Stimulated activated CD4-positive, alpha-beta T cell treated with anti-CD3 and anti-CD28 coated beads, Interleukin-2, amount 100 ng/mL, for 4 hours (primary cell): Measurements from ENCODE around the gene CCNO.

Source experiments
- DNase-seq: peaks from one replicate; pipeline ENCODE4 v3.0.0-alpha.2; 2020; ENCODE audit warnings: low read depth

The CCNO gene, protein sequence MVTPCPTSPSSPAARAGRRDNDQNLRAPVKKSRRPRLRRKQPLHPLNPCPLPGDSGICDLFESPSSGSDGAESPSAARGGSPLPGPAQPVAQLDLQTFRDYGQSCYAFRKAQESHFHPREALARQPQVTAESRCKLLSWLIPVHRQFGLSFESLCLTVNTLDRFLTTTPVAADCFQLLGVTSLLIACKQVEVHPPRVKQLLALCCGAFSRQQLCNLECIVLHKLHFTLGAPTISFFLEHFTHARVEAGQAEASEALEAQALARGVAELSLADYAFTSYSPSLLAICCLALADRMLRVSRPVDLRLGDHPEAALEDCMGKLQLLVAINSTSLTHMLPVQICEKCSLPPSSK

DNA sequence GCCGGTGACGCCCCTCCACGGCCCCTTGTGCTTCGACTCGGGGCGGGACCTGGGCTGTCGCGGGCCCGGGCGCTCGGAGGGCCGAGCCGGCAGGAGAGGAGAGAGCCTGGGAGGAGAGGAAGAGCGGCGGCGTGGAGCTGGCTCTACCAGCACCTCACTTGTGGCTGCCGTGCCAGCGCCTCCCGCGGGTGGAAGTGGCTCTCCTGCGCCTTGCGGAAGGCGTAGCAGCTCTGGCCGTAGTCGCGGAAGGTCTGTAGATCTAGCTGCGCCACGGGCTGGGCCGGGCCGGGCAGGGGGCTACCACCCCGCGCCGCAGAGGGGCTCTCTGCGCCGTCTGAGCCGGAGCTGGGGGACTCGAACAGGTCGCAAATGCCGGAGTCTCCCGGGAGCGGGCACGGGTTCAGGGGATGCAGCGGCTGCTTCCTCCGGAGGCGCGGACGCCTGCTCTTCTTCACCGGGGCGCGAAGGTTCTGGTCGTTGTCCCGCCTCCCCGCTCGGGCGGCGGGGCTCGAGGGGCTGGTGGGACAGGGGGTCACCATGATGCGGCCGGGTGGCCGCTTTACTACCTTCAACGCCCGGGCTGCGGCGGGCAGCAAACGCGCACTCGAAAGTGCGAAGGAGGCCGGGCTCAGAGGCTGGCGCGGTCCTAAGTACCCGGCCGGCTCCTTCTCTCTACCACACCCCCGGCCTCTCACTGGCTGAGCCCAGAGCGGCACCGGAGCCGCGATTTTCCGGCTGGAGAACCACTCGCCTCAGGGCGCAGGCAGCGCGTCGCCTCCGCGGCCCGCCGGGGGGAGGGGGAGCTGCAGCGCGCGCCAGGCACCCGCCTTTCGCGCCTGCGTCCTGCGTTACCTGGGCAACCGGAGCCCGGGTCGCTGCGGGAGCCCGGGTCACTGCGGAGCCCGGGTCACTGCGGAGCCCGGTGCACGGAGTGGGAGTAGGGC is at the start of gene CCNO:
TSS of gene CCNO (minus strand) at position 624 of the 944 bp plus-strand sequence. CDS start at position 539, 85 bp downstream.
- peak; percentile 39 for DNase-seq

DNA sequence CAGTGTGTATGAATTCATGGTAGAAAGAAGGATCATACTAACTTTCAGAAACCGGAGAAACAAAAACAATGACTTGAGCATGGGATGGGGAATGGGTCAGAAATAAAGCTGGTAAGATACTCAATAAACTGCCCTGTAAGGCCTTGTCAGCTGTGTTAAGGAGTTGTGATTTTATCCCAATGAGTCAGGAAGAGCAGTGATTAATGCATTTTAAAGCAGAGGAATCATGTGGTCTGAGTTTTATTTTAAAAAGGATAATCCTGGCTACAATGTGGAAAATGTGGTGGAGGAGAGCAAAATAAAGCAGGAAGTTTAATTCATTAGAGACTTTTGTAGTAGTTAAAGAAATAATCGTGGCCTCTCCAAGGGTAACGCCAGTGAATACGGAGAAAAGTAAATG is 45.4 kb upstream of the CCNO start:
- DNase-seq = no peak

DNA sequence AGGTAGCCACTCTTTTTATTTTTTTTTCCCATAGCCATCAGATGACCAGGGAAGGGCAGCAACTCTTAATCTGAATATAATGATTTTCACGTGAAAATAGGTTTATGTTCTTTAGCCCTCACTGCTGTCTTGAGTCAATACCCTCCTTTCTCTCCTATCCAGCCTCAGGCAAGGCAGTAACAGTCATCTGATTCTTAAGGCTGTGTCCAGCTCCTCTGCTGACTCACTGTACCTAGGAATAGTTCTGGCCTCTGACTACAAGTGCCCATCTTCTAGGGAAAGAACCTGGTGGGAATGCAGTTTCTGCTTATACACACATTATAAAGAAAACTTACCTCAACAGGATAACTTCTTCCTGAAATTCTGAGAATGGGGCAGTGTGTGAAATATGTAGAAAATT is 43.4 kb upstream of the CCNO start:
- DNase-seq = no peak

DNA sequence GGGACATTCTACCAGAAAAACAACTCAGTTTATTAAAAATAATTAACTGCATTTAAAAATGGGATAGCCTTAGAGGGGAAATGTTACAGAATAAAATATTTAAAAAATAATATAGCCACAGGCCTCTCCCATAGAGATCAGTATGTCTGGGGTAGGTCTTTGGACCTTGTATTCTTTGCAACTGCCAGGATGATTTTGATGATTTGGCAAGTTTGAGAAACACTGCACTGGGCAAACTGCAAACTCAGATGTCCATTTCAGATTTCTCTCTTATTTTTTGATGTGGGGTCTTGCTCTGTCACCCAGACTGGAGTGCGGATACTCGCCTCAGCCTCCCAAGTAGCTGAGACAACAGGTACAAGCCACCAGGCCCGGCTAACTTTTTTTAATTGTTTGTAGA is 24.9 kb upstream of the CCNO start:
- DNase-seq = no peak

DNA sequence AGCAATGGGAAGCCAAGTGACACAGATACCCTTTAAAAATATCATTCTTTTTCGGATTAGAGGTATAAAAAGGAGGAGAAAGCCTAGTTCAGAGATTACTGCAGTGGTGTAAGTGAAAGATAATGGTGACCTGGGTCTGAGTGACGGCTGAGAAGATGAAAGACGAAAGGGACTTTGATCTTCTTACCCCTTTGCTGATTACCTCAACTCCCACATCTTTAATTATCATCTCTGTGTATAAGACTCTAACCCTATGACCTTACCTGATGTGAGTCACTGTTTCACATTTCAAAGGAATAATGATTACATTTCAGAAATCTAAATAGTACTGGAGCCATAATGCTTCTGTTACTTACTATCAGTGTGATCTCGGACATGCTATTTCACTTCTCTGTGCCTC is 21.4 kb upstream of the CCNO start:
- no peak for DNase-seq

DNA sequence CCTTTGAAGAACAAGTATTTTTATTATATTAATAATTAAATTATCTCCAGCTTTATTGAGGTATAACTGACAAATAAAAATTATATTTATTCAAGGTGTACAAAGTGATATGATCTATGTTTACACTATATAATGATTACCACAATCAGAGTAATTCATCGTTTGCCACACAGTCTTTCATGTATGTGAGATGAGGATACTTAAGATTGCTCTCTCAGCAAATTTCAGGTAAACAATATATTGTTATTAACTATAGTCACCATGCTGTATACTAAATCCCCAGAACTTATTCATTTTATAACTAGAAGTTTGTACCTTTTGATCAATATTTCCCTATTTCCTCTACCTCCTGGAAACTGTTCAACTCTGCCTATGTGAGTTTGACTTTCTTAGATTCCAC is 16.7 kb upstream of the CCNO start:
- DNase-seq = no peak

DNA sequence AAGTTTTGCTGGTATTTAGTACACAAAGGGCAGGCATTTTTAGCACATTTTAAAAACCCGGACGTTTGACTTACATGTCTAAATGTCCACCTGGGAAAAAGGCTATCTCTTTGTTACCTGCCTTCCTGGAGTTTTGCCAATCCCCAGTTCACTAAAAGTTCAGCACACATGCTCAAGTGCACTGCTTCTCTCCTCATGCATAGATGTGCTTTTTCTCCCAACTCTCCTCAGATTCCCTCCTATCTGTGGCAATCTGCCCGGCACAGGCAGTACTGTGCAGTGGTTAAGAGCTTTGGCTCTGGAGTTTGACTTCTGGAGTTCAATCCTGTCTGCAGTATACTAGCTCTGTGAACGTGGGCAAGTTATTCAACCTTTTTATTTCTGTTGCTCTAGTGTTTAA is 8.3 kb upstream of the CCNO start:
- DNase-seq = no peak

DNA sequence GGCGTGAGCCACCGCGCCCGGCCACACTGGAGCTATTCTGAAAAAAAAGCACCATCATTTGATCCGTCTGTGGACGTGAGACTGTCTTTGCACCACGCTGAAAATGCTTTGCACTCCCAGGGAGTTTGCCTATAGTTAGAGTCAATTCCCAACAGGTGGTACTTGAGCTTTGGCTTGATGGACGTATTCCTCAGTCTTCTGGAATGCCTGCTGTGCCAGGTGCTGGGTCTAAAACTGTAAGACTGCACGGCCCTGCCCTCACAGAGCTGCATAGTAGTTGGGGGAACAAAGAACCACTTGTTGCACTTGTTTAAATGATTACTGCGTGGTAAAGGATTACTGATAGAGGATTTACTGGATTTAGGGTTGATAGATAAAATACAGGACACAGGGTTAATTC is 3.4 kb upstream of the CCNO start:
- no peak for DNase-seq

DNA sequence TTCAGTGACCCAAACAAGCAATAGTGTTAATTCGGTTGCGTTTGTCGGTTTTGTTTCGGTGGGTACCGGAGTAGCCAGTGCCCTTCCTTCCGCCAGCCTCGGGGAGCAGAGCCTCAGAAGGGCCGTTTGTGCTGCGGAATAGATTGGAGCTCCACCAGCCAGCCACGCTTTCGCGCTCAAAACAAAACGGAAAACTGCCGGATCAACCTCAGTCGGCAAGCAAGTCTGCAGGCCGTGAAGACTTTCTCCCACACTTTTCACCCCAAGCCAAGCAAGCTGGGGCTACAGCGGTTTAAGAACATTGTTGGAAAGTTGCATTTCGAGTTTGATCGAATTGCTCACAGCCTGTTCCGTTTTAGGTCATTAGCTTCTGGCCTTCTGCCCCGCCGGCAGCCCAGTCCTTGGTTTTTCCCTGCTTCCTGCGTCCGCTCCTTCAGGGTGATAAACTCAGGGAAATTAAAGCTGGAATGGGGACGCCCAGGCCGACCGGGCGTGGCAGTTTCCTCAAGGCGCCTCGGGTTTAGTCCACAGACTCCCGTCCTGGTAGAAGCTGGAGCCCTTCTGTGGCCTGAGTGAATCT is 803 bp upstream of the CCNO start:
- DNase-seq = no peak

DNA sequence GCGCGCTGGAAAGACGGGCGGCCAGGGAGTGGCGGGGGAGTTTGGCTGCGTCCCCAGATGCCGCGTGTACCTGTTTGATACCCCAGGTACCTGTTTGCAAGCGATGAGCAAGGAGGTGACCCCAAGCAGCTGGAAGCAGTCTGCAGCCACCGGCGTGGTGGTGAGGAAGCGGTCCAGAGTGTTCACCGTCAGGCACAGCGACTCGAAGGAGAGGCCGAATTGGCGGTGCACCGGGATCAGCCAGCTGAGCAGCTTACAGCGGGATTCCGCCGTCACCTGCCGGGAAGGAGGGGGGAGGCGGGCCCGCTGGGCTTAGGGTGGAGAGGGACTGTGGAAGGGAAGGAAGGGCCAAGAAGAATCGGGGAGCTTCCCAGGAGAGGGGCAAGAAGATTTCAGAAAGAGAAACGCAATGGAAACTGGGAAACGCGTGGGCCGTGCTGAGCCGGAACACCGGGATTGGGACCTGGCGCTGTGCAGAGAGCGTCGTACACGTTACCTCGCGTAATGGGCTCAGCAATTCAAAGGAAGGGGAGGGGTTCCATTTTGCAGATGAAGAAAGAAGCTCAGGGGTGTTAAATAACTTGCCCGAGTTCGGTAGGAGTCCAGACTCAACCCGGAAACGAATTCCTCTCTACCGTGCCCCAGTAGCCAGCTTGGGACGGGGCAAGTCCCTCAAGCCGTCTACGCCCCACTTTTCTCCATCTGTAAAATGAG is 980 bp downstream of the CCNO start:
- no peak for DNase-seq

DNA sequence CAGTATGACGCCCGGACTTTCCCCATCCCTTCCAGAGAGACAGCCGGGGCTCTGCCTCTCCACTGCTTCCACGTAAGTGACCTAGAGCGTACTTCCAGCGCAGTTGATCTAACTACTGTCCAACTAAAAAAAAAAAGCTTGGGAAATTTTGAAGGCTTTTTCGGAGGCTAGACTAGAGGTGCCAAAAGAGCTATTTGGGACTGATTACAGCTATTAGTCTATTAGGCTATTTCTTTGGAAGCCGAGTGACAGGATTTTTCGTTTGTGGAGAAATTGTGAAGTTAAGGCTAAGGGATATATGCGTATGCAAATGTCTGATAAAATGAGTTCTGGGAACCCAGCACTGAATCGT is 1.5 kb downstream of the CCNO start:
- DNase-seq = no peak

DNA sequence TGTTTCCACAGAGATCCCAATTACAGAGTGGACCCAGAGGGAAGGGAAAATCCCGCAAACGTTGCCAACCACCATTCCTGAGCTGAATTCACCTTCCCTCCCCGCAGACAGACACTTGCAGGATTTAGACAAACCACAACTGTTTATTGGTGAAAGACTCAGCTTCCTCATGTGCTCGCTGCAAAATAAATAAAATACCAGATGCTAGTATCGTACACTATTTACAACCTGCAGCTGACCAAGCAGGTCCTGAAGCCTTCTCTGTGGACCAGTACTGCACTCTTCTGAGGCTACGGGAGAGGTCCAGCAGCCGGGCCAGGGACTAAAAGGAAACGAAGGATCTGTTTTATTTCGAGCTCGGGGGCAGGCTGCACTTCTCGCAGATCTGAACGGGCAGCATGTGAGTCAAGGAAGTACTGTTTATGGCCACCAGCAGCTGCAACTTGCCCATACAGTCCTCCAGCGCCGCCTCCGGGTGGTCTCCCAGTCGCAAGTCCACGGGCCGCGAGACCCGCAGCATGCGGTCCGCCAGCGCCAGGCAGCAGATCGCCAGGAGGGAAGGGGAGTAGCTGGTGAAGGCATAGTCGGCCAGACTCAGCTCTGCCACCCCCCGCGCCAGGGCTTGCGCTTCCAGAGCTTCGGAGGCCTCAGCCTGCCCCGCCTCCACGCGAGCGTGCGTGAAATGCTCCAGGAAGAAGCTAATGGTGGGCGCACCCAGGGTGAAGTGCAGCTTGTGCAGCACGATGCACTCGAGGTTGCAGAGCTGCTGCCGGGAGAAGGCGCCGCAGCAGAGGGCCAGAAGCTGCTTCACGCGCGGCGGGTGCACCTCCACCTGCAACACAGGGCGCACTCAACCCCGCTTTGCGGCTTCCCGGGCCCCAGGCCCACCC is 2.1 kb downstream of the CCNO start:
- no peak for DNase-seq

DNA sequence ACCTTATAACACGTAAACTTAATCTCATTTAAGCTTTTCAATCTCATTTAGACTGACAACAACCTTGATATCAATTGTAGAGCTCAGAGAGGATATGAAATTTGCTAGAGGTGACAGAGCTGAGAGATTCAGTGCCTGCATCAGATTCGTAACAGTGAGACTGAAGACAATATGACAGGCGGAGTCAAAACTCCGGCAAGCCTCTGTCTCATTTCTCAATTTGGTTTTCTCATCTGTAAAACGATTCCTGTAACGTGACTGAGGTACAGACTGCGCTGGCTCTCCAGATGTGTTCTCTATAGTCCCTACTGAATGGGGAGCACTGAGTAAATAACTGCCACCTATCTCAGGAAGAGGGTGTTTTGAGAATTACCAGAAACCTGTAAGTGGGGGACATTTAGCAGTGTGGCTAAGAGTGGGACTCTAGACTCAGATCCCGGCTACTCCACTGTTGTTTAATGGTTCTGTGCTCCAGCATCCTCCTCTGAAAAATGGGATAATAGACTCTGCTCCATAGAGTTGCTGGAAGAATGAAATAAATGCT is 3.2 kb downstream of the CCNO start:
- DNase-seq = no peak

DNA sequence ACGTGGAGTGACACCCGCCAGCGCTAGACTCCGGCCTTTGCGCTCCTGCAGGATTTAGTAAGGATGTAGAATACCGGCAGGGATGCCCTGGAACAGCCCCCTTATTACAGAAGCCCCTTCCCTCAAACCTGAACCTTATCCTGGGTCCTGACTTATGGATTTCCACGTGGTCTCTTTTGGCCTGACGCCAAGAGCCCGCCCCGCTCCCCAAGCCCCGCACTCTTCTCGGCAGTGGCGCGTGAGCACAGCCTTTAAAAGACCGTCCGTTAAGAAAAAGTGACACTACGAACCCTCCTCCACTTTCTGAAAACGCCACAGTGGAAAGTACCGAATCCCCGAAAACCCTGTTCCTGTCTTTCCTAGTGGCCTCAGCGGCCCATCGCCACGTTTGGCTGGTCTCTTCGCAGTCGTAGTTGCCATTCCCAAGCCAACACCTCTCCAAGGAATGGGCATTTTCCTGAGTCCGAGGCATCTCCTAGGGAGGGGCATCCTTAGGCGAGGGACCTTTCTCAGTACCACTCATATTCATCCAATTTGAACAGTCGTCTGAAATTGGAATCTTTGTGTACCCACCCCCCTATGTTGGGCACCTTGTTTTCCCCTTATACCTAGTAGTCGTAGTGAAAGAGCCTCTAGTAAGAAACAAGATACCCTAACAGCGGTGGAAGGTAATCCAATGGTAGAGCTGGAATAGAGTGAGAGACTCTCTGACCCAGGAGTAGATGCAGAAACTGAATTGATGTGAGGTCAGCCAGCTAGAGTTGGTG is 5.6 kb downstream of the CCNO start:
- no peak for DNase-seq

DNA sequence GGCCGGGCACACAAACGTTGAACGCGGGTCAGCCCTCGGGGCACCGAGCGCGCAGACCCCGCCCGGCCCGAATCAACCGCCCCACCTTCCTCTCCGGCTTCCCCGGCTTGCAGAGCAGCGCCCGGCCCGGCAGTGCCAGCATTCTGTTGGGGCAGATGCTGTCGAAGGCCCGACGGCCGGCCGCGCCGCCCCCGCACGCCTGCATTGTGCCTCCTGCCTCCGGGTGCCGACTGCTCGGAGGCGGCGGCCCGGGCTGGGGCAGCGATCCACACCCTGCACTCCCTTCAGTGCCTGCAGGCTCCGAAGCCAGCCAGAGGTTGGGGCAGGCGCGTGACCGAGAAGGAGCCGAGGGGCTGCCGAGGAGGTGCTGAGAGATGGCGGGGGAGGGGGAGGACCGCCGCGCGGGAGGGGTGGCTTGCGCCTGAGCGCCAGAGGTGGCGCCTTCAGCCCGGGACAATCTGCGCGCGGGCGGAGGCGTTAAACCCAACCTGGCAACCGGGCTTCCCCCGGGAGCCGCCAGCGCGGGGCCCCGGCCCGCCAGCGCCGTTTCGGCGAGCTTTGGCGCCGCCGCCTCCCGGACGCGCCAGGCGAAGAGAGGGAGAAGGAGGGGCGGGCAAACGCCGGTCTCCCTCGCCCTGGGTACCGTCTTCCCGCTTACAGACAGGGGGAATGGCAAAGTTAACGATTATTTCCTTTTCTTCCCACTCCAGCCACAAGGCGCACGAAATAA is 6.3 kb downstream of the CCNO start, which contains the start of gene MCIDAS:
TSS of gene MCIDAS (minus strand) at position 382 of the 730 bp plus-strand sequence. CDS start at position 205, 177 bp downstream.
- peak; percentile 52 for DNase-seq

DNA sequence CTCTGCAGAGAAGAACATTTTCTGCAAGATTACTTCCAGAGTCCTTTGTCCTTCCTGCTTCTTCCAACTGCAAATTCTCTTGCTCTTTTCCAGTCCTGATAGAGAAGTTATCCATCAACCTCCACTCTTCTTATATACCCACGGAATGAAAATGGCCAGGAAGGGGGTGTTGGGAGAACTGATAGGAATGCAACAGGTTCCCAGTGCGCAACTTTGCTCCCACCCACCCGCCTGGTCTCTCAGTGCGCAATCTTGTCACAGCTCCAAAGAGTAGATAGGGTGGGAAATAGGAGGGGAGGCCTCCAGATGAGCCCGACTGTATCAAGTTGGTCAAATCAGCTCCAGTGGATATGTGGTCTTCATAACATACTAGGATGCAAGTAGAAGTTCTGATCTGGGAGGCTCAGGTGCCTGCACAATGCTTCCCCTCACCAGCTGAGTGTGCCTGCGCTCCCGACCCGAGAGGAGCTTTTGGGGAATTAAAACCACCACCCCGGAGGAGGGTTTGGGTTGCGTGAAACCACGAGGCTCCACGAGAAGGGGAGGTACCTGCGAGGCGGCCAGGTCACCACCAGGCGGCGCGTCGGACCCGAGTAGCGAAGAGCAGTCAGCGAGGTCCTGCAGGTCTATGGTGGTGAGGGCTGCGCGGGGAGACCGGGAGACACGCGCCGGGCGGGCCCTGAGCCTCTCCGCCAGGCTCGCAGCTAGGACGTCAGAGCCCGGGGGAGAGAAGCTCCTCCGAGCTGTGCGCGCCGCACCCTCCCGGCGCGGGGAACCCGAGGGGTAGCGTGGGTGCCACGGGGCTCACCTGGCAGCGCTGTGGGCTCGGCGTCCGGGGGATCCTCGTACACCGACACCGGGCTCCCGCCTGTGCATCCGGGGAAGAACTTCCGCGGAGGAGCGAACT is 7.1 kb downstream of the CCNO start:
- DNase-seq = peak; percentile 25

DNA sequence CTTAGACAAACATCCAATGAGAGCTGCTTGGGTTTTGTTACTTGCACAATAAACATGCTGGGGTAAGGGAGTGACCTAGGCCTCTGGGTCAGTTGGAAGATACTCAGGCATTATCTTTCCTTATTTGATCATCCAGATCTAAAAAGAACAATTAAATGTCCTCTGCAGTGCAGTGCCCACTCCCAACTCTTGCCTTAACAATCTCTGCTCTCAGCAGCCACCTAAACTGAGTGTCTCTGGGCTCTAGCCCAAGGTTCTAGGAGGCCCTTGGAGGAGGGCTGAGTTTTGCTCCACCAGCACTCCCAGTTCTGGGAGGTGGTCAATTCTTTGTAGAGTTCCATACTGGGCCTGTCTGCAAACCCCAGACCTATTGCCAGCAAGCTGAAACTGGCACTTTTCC is 8.1 kb downstream of the CCNO start:
- DNase-seq = no peak

DNA sequence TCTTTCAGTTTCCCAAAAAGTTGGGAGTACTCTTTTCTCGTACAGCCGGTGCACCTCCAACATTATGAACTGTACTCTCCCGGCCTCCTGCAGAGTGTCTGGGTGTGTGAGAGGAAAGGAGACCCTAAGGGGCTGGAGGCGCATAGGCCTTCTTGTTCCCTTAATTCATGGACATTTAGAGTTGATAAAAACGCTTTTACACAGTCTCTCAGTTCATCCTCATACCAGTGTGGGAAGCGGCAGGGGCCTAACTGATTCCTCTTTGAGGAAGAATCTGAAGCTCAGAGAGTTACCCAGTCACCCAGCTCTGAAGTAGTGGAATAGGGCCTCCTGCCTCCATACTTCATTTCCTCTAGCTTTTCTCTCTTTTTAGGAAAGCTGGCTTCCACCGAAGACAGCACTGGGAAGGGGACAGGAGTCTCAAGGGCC is 9.6 kb downstream of the CCNO start:
- DNase-seq = no peak
